Neutrophil (primary cell): ENCODE data around the gene B9D1.

Experiments
- H3K27ac ChIP-seq: fragments of 200-600 bp; sonication (generic); 2 replicates; pipeline ENCODE4 v1.5.1; 2016; ENCODE audit warnings: mild to moderate bottlenecking, moderate library complexity
- H3K27me3 ChIP-seq: fragments of 200-600 bp; sonication (generic); 2 replicates; pipeline ENCODE4 v1.6.0; 2016; ENCODE audit warnings: mild to moderate bottlenecking
- H3K36me3 ChIP-seq: fragments of 200-600 bp; sonication (generic); 2 replicates; pipeline ENCODE4 v1.5.1; 2017
- H3K4me1 ChIP-seq, 2 experiments: fragments of 200-600 bp in 1 of 2; sonication (generic) in 1 of 2; 1 replicate in 1 of 2; 2 replicates in 1 of 2; pipeline versions ENCODE4 v1.5.1 to v1.6.1; 2013 to 2016; ENCODE audit warnings: low read depth in 1 of 2, low read length in 1 of 2, mild to moderate bottlenecking in 1 of 2, moderate library complexity in 1 of 2; ENCODE audit not compliant: control insufficient read depth in 1 of 2, insufficient read depth in 1 of 2
- H3K4me3 ChIP-seq, 2 experiments: fragments of 200-600 bp in 1 of 2; sonication (generic) in 1 of 2; 1 replicate in 1 of 2; 2 replicates in 1 of 2; pipeline ENCODE4 v1.5.1; 2013 to 2016; ENCODE audit warnings: low read depth in 1 of 2, low read length in 1 of 2, mild to moderate bottlenecking in 1 of 2, moderate library complexity in 1 of 2
- H3K9me3 ChIP-seq: fragments of 200-600 bp; sonication (generic); 2 replicates; pipeline ENCODE4 v1.5.1; 2016
- TF ChIP-seq, protein P1 (sequence below): fragments of 200-600 bp; sonication (generic); IDR thresholded peaks from 2 replicates; pipeline ENCODE4 v1.5.1; 2016; ENCODE audit warnings: antibody characterized with exemption

Gene B9D1

DNA sequence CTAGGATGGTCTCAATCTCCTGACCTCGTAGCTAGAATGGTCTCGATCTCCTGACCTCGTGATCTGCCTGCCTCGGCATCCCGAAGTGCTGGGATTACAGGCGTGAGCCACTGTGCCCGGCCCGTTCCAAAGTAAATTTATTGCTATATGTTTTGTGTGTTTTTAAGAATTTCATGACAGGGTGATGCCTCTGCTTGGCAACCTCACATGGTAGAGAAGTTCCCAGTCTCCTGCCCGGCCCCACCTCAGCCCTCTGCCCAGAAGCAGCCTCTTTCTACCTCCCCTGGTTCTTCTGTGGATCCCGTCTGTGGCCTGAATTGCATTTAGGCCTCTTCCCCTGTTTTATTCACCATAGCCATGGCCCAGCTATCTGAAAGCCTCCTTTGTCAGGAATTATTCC is 55.0 kb downstream of the B9D1 start:
- peaks cover 62 to 70% of the 10 kb centered on the region in 2 experiments for H3K4me1 ChIP-seq
- no peaks in the 10 kb centered on the region for H3K27me3 ChIP-seq
- H3K36me3 ChIP-seq: no peaks in the 10 kb centered on the region
- no peak overlapping the region for H3K27ac ChIP-seq
- H3K9me3 ChIP-seq: no peaks in the 10 kb centered on the region
- TF ChIP-seq, protein P1, sequence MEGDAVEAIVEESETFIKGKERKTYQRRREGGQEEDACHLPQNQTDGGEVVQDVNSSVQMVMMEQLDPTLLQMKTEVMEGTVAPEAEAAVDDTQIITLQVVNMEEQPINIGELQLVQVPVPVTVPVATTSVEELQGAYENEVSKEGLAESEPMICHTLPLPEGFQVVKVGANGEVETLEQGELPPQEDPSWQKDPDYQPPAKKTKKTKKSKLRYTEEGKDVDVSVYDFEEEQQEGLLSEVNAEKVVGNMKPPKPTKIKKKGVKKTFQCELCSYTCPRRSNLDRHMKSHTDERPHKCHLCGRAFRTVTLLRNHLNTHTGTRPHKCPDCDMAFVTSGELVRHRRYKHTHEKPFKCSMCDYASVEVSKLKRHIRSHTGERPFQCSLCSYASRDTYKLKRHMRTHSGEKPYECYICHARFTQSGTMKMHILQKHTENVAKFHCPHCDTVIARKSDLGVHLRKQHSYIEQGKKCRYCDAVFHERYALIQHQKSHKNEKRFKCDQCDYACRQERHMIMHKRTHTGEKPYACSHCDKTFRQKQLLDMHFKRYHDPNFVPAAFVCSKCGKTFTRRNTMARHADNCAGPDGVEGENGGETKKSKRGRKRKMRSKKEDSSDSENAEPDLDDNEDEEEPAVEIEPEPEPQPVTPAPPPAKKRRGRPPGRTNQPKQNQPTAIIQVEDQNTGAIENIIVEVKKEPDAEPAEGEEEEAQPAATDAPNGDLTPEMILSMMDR: no peak
- H3K4me3 ChIP-seq: no peak overlapping the region

GRCh38 chr17:19306160-19307111 is 56.1 kb downstream of the B9D1 start:
- TF ChIP-seq, protein P1: no peak
- no peaks in the 10 kb centered on the region for H3K27me3 ChIP-seq
- H3K4me1 ChIP-seq: peaks cover 55 to 63% of the 10 kb centered on the region in 2 experiments
- peak overlapping the region; percentile 1 for H3K27ac ChIP-seq
- H3K4me3 ChIP-seq: no peak overlapping the region
- no peaks in the 10 kb centered on the region for H3K9me3 ChIP-seq
- no peaks in the 10 kb centered on the region for H3K36me3 ChIP-seq

DNA sequence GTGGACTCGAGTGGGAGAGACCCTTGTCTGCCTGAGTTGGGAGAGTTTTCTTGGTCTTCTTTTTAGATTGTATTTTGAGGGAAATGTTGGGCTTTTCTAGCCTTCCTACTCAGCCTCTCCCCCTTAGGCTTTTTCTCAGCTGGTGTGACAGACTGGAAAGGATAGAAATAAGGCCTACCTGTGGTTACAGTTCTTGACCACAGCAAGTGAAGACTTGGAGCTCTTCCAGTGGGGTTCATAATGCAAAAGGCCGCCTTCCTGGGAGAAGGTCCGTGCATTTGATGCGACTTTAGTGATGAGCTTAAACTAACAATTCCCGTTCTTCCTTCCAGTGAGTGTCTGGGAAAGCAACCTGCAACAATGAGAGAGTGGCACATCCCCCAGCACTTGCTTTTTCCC is 56.8 kb downstream of the B9D1 start:
- Histone ChIP-seq H3K27me3 (no peaks in the 10 kb centered on the region), H3K9me3 (no peaks in the 10 kb centered on the region), H3K27ac (peak overlapping the region; percentile 1), H3K36me3 (no peaks in the 10 kb centered on the region), H3K4me1 (peaks cover 49 to 56% of the 10 kb centered on the region in 2 experiments), H3K4me3 (no peak overlapping the region)
- TF ChIP-seq, protein P1: no peak

GRCh38 chr17:19305256-19305655 is 57.3 kb downstream of the B9D1 start:
- Histone ChIP-seq H3K36me3 (no peaks in the 10 kb centered on the region), H3K4me3 (peak overlapping the region in 1 of 2 experiments; percentile 51), H3K9me3 (no peaks in the 10 kb centered on the region), H3K27ac (peak overlapping the region; percentile 83), H3K27me3 (no peaks in the 10 kb centered on the region), H3K4me1 (peaks cover 48 to 55% of the 10 kb centered on the region in 2 experiments)
- TF ChIP-seq, protein P1: no peak

DNA sequence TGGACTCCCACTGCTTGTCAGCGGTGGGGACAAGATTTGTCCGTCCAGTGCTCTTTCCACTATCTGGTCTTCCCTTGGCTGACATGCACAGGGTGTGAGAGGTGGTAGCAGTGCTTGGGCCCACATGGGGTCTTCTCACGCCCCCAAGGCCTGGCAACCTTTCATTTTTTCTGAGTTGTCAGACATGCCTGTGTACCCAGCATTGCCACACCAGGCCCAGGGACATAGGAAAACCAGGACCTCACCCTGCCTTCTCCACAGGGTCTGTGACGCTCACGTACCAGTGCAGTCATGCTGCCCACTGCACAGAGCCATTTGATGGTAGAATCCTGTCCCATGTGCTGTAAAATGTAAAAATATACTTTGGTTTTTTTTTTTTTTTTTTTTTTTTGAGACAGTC is 57.8 kb downstream of the B9D1 start:
- TF ChIP-seq, protein P1: no peak
- Histone ChIP-seq H3K4me1 (peaks cover 48 to 50% of the 10 kb centered on the region in 2 experiments), H3K36me3 (no peaks in the 10 kb centered on the region), H3K27ac (peak overlapping the region; percentile 83), H3K27me3 (no peaks in the 10 kb centered on the region), H3K9me3 (no peaks in the 10 kb centered on the region), H3K4me3 (peak overlapping the region; percentile 24 to 51)
